ENCODE data around the gene CNMD. TPM values are rescaled to one million over a fixed set of nuclear protein-coding genes. Genes with fewer than 3 reads are reported as not detected.
"Not testable (repeated sequence)": the region's sequence is repeated elsewhere in the genome, so short reads cannot be mapped to it uniquely, and the experiment has no call there.

The CNMD gene
- polyA plus RNA-seq, 2 of the 4 experiments (the other 2 are of a cell fraction): not detected

DNA sequence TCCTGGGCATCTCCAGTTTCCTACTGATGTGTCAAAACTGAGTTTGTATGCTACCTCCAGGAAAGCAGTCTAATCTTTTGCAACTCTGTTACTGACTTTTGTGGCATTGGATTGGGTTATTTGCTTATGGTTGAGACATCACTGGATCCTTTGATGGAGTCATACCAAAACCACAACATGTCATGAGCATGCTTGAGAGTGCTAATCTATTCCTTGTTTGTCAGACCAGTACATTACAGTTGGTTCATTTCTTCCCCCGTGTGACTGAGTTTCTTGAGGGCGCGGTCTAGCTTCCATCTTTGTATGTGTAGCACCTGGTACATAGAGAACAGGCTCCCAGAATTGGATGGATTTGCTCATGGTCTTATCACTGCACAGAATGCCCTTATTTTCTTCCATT is 43.8 kb downstream of the CNMD start:
- TF ChIP-seq SREBF2 (IDR thresholded peaks at IDR 0.05) (no peak), RAD21 (conservative IDR thresholded peaks at IDR 0.05 in 1 of 2, IDR thresholded peaks at IDR 0.05 in 1 of 2) (no peak), CEBPB (IDR thresholded peaks at IDR 0.05) (no peak), MAZ (IDR thresholded peaks at IDR 0.05; ENCODE audit: borderline replicate concordance, low read depth, low read length) (no peak), RARB (CRISPR knock-in tag; IDR thresholded peaks at IDR 0.05) (no peak), GATA3 (IDR thresholded peaks at IDR 0.05; ENCODE audit: borderline replicate concordance) (no peak), FOSB (CRISPR knock-in tag; IDR thresholded peaks at IDR 0.05) (no peak), ZNF302 (CRISPR knock-in tag; IDR thresholded peaks at IDR 0.05) (no peak), ESRRA (IDR thresholded peaks at IDR 0.05; ENCODE audit: borderline replicate concordance, low read length) (no peak), NPAS2 (CRISPR knock-in tag; IDR thresholded peaks at IDR 0.05; ENCODE audit: borderline replicate concordance) (no peak), EHF (CRISPR knock-in tag; IDR thresholded peaks at IDR 0.05) (no peak), EP300 (IDR thresholded peaks at IDR 0.05) (no peak), CHD2 (IDR thresholded peaks at IDR 0.05; ENCODE audit: low read length, partially characterized antibody) (no peak), JUN (IDR thresholded peaks at IDR 0.05) (no peak), CBX8 (IDR thresholded peaks at IDR 0.05) (no peak), EHMT2 (IDR thresholded peaks at IDR 0.05; ENCODE audit: low read depth) (no peak), ZC3H11A (IDR thresholded peaks at IDR 0.05) (no peak)
- TF ChIP-seq, protein P1, sequence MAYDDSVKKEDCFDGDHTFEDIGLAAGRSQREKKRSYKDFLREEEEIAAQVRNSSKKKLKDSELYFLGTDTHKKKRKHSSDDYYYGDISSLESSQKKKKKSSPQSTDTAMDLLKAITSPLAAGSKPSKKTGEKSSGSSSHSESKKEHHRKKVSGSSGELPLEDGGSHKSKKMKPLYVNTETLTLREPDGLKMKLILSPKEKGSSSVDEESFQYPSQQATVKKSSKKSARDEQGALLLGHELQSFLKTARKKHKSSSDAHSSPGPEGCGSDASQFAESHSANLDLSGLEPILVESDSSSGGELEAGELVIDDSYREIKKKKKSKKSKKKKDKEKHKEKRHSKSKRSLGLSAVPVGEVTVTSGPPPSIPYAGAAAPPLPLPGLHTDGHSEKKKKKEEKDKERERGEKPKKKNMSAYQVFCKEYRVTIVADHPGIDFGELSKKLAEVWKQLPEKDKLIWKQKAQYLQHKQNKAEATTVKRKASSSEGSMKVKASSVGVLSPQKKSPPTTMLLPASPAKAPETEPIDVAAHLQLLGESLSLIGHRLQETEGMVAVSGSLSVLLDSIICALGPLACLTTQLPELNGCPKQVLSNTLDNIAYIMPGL (CRISPR knock-in tag; IDR thresholded peaks at IDR 0.05; ENCODE audit: borderline replicate concordance): no peak
- TF ChIP-seq, protein P2, sequence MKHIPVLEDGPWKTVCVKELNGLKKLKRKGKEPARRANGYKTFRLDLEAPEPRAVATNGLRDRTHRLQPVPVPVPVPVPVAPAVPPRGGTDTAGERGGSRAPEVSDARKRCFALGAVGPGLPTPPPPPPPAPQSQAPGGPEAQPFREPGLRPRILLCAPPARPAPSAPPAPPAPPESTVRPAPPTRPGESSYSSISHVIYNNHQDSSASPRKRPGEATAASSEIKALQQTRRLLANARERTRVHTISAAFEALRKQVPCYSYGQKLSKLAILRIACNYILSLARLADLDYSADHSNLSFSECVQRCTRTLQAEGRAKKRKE (CRISPR knock-in tag; IDR thresholded peaks at IDR 0.05; ENCODE audit: low read depth): no peak
- TF ChIP-seq, protein P3, sequence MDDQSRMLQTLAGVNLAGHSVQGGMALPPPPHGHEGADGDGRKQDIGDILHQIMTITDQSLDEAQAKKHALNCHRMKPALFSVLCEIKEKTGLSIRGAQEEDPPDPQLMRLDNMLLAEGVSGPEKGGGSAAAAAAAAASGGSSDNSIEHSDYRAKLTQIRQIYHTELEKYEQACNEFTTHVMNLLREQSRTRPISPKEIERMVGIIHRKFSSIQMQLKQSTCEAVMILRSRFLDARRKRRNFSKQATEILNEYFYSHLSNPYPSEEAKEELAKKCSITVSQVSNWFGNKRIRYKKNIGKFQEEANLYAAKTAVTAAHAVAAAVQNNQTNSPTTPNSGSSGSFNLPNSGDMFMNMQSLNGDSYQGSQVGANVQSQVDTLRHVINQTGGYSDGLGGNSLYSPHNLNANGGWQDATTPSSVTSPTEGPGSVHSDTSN (IDR thresholded peaks at IDR 0.05): no peak
- H3K4me2 ChIP-seq: no peak overlapping the region
- 78% methylated on average over 3 of the region's 3 CpGs for WGBS (ENCODE audit: missing lambda C conversion rate)

DNA sequence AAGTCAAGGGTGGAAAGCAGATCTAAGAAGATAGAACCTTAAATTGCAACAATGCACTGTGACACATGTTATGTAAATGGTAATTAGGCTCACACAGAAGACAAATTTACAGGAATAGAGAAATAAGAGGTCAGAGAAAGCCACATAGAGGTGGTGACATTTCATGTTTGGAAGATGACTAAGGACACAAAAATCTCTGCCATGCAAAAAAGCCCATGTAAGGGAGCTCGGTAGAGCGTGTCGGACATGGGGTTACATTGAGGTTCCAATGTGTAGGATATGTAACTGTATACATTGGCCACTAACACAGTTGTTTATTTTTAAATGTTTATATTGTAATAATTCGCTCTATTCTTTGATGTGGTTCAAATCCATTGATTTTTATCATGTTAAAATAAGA is 53.2 kb downstream of the CNMD start:
- CTCF ChIA-PET: no interaction called here
- WGBS (ENCODE audit: missing lambda C conversion rate): 93% methylated on average over 4 of the region's 4 CpGs
- FAIRE-seq (no peak), DNase-seq (ENCODE audit: low read depth in 1 of 2, low spot score in 1 of 2) (no peak), ATAC-seq (no peak)
- POLR2A ChIA-PET: no interaction called here
- H3K27ac ChIP-seq: no peak overlapping the region
- no peaks in the 10 kb centered on the region for H3K9me3 ChIP-seq
- TF ChIP-seq, protein P4, sequence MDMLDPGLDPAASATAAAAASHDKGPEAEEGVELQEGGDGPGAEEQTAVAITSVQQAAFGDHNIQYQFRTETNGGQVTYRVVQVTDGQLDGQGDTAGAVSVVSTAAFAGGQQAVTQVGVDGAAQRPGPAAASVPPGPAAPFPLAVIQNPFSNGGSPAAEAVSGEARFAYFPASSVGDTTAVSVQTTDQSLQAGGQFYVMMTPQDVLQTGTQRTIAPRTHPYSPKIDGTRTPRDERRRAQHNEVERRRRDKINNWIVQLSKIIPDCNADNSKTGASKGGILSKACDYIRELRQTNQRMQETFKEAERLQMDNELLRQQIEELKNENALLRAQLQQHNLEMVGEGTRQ (IDR thresholded peaks at IDR 0.05): no peak
- TF ChIP-seq RFX5 (IDR thresholded peaks at IDR 0.05) (no peak), HDAC2 (IDR thresholded peaks at IDR 0.05) (no peak), ZNF302 (CRISPR knock-in tag; IDR thresholded peaks at IDR 0.05) (no peak), JUNB (IDR thresholded peaks at IDR 0.05) (no peak), NR3C1 (IDR thresholded peaks at IDR 0.05) (no peak), HEYL (CRISPR knock-in tag; IDR thresholded peaks at IDR 0.05) (no peak), TFCP2L1 (CRISPR knock-in tag; IDR thresholded peaks at IDR 0.05) (no peak), RAD21 (conservative IDR thresholded peaks at IDR 0.05 in 1 of 2, IDR thresholded peaks at IDR 0.05 in 1 of 2) (no peak), TP53 (CRISPR knock-in tag; IDR thresholded peaks at IDR 0.05) (no peak)
- TF ChIP-seq, protein P3 (IDR thresholded peaks at IDR 0.05): no peak
- no peaks in the 10 kb centered on the region for H3K4me1 ChIP-seq
- H3K4me2 ChIP-seq: no peak overlapping the region
- H3K4me3 ChIP-seq: no peak overlapping the region

More for the DNA sequence above, 43.8 kb downstream of the CNMD start:
- FAIRE-seq (no peak), DNase-seq (ENCODE audit: low read depth in 1 of 2, low spot score in 1 of 2) (no peak), ATAC-seq (no peak)
- Histone ChIP-seq H3K27ac (no peak overlapping the region), H3K4me1 (no peaks in the 10 kb centered on the region), H3K9me3 (no peaks in the 10 kb centered on the region), H3K4me3 (no peak overlapping the region)
- CTCF ChIA-PET: no interaction called here
- POLR2A ChIA-PET: no interaction called here

DNA sequence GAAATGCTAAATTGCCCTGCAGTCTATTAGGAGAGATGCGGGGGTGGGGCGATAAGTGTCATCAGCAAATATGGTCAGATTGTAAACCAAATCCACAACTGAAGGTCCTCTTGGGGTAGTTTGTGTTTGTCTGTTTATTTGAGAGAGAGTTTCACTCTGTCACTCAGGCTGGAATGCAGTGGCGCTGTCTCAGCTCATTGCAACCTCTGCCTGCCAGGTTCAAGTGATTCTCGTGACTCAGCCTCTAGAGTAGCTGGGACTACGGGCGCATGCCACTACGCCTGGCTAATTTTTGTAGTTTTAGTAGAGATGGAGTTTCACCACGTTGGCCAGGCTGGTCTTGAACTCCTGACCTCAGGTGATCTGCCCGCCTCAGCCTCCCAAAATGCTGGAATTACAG is 53.8 kb downstream of the CNMD start:
- H3K4me2 ChIP-seq; H3K9me3 ChIP-seq; DNase-seq (ENCODE audit: low read depth in 1 of 2, low spot score in 1 of 2); H3K4me3 ChIP-seq; POLR2A ChIA-PET; CTCF ChIA-PET; FAIRE-seq; H3K4me1 ChIP-seq; H3K27ac ChIP-seq; ATAC-seq: not testable (repeated sequence)
- 96% methylated on average over 7 of the region's 9 CpGs for WGBS (ENCODE audit: missing lambda C conversion rate)
